ENCODE results near the gene HIPK1.

- no peak for TF ChIP-seq EZH2phosphoT487 (IDR thresholded peaks at IDR 0.05; ENCODE audit: insufficient read depth, low read depth)
- no peak for TF ChIP-seq EZH2 (IDR thresholded peaks at IDR 0.05; ENCODE audit: insufficient read depth, poor library complexity, severe bottlenecking)
These were observed 92.6 kb downstream of the HIPK1 start for GRCh38 chr1:114021665-114022099.
